ENCODE measurements around the gene SMOC2.
"Not testable (repeated sequence)": the region's sequence is repeated elsewhere in the genome, so short reads cannot be mapped to it uniquely, and the experiment has no call there.

- TF ChIP-seq EZH2 (IDR thresholded peaks at IDR 0.05; ENCODE audit: borderline replicate concordance, insufficient read depth, low read length, poor library complexity, severe bottlenecking); POLR2AphosphoS5 (IDR thresholded peaks at IDR 0.05); CTCF (IDR thresholded peaks at IDR 0.05; ENCODE audit: poor library complexity, severe bottlenecking); EP300 (conservative IDR thresholded peaks at IDR 0.05; ENCODE audit: poor library complexity, severe bottlenecking); TAF1 (IDR thresholded peaks at IDR 0.05; ENCODE audit: low read depth); MXI1 (conservative IDR thresholded peaks at IDR 0.05; ENCODE audit: poor library complexity, severe bottlenecking); SMC3 (conservative IDR thresholded peaks at IDR 0.05; ENCODE audit: poor library complexity); RAD21 (conservative IDR thresholded peaks at IDR 0.05); REST (IDR thresholded peaks at IDR 0.05; ENCODE audit: borderline replicate concordance): not testable (repeated sequence)
These were observed 170.0 kb downstream of the SMOC2 start for GRCh38 chr6:168610966-168611365.
